ENCODE measurements around the gene CYP4V2.
"Not testable (repeated sequence)": the region's sequence is repeated elsewhere in the genome, so short reads cannot be mapped to it uniquely, and the experiment has no call there.

Gene CYP4V2

DNA sequence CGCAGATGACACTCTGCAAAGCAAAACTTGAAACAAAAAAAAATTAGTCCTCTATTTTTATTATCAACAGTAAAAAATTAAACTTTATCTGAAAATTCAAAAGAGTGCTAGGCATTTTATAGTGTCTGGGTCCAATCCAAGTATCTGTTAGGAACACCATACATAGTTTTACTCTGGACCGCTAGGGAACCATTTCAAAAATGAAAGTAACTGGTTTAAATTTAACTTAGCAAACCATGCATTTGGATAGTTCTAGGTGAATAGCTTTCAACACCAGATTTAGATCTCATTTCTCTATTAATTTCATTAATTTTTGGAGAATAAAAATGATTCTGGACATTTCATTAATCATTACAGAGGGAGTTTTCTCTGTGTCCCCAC lies 37.1 kb downstream of the CYP4V2 start:
- DNase-seq (ENCODE audit: low read depth in 2 of 2) = no peak

DNA sequence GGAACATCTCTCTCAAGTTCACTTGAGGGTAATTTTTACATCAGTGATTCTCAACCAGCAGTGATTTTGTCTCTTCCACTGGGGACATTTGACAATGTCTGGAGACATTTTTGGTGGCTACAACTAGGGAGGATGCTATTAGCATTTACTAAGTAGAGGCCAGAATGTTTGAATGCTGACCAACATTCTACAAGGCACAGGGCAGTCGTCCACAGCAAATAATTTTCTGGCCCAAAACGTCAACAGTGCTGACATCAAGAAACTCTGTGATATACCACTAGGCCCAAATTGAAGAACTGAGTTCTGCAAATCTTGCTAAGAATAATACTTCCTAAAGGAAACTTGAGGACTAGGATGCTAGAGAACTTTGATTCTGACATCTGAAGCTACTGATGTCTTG lies 43.0 kb downstream of the CYP4V2 start:
- no peak for DNase-seq (ENCODE audit: low read depth in 2 of 2)

DNA sequence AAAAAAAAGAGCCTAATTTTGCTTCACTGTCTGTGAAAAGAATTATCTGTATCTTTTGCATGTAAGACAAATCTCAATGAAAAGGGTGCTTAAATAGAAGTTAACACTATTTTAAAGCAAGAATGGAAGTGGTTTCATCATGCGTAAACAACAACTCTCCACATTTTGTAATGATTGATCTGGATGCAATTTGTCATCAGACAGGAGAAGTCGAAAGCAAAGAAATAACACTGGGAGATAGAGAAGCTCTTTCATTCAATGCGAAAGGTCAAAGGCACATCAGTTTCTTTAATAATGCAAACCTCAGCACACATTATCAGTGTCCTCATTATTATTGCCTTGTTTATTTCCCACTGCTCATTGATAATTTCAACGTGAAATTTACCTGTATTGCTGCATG lies 44.8 kb downstream of the CYP4V2 start:
- DNase-seq (ENCODE audit: low read depth in 2 of 2) = no peak

DNA sequence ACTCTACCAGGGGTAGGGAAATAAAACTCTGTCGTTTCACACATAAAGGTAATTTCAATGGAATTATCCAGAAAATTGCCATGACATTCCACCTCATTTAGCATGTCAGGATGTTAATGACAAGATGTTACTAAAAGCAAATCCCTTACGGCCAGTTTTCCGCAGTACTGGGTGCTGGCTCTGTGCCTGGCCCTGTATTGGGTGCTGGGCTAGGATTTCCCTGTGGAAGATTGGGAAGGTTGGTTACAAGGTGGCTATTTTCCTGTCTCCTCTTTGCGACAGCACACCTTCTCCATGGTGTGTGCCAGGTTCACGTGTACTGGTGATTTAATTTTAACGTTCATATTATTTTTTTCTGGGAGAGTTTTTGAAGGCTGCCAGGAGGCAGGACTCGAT lies 49.1 kb downstream of the CYP4V2 start:
- DNase-seq (ENCODE audit: low read depth in 2 of 2) = no peak

DNA sequence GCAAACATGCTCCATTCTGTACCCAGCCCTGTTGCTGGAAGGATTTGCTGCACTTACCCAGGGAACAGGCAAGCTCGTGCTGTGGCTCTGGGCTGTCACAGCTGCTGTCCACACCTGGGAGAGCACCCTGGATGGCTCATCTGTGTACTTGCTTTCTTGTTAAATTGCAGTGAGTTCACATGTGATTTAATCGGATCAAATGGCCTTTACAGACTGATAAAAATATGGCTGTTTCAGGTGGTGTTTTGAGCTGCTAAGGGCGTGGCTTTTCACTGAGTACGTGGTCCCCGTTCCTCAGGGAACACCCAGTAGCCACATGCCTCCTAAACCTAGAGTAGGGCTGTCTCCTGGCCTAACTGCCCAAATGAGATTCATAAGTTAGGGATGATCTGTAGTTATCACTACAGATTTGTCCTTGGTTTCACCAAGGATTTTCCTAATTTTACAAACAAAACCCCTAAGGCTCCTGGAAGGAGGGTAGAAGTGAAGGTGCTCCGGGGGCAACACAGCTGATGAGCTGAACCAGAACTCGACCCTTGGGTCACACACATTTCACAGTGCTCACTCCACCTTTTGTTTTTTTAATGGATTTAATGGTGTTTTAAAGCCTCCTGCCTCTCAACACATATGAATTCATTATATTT lies 49.6 kb downstream of the CYP4V2 start:
- no peak for DNase-seq (ENCODE audit: low read depth in 2 of 2)

DNA sequence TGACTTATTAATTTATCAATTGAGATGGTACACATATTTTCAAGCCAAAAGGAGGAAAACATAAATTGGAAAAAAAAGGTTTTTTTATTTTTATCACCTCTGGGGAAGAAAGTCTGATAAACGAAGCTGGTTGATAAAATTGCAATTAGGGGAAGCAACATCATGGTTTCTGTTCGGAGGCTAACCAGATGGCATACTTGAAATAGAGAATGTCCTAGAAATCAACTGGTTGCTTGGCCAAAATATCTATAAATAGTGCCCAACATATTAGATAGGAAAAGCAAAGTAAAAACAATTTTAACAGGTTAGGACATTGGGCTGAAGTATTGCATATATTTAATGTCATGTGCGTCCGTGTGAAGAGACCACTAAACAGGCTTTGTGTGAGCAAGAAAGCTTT lies 50.2 kb downstream of the CYP4V2 start:
- DNase-seq (ENCODE audit: low read depth in 2 of 2) = no peak

DNA sequence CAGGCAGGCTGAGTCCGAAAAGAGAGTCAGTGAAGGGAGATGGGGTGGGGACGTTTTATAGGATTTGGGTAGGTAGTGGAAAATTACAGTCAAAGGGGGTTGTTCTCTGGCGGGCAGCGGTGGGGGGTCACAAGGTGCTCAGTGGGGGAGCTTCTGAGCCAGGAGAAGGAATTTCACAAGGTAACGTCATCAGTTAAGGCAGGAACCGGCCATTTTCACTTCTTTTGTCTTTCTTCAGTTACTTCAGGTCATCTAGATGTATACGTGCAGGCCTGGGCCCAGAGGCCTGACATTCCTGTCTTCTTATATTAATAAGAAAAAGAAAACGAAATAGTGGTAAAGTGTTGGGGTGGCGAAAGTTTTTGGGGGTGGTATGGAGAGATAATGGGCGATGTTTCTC lies 50.7 kb downstream of the CYP4V2 start:
- DNase-seq (ENCODE audit: low read depth in 2 of 2) = not testable (repeated sequence)

DNA sequence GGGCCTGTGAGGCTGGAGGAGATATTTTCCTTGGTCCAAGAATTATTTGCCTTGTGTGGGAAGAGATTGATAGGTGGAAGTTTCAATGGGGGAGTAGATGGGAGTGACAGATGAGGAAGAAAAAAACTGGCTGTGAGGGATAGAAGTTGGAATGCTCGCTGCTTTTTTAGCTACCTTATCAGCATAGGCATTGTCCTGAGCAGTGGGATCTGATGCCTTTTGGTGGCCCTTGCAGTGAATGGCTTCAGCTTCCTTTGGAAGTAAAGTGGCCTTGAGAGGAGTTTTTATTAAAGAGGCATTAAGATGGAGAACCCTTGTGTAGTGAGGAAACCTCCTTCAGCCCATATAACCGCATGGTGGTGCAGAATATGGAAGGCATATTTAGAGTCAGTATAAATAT lies 52.0 kb downstream of the CYP4V2 start:
- DNase-seq (ENCODE audit: low read depth in 2 of 2) = no peak

DNA sequence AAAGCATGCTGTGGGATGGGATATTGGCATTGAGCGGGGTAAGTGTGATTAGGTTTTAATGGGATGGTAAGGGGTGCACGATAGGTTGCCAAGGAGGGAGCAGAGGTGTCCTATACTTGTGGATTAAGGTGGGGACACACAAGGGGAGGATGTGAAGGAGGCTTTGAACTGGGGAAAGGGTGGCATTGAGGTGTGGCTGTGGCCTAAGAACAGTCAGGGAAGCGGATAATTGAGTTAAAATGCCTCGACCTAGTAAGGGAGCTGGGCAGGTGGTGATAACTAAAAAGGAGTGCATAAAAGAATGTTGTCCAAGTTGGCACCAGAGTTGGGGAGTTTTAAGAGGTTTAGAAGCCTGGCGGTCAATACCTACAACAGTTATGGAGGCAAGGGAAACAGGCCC lies 53.5 kb downstream of the CYP4V2 start:
- no peak for DNase-seq (ENCODE audit: low read depth in 2 of 2)

DNA sequence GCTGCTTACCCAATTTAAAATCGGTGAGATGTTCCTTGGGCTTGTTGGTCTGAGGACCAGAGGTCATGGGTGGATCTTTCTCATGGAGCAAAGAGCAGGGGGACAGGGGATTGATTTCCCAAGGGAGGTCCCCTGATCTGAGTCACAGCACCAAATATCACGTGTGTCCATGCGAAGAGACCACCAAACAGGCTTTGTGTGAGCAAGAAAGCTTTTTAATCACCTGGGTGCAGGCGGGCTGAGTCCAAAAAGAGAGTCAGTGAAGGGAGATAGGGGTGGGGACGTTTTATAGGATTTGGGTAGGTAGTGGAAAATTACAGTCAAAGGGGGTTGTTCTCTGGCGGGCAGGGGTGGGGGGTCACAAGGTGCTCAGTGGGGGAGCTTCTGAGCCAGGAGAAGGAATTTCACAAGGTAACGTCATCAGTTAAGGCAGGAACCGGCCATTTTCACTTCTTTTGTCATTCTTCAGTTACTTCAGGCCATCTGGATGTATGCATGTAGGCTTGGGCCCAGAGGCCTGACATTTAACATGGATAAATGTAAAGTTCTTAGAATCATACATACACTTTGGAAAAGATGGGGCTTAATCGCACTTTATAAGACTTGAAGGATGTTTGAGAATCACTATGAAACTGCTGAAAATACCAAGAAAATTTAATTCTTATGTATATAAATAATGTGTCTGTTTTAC lies 55.8 kb downstream of the CYP4V2 start:
- DNase-seq (ENCODE audit: low read depth in 2 of 2) = not testable (repeated sequence)

DNA sequence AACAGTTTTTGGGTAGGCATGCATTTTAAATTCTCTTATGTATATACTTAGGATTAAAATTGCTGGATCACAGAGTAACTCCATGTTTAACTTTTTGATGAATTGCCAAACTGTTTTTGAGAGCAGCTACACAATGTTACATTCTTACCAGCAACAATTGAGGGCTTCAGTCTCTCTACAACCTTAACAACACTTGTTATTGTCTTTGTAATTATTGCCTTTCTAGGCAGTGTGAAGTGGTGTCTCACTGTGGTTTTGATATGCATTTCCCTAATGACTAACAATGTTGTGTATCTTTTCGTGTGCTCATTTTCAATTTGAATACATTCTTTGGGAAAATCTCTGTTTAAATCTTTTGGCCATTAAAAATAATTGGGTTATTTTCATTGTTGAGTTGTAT lies 57.3 kb downstream of the CYP4V2 start:
- DNase-seq (ENCODE audit: low read depth in 2 of 2) = no peak

DNA sequence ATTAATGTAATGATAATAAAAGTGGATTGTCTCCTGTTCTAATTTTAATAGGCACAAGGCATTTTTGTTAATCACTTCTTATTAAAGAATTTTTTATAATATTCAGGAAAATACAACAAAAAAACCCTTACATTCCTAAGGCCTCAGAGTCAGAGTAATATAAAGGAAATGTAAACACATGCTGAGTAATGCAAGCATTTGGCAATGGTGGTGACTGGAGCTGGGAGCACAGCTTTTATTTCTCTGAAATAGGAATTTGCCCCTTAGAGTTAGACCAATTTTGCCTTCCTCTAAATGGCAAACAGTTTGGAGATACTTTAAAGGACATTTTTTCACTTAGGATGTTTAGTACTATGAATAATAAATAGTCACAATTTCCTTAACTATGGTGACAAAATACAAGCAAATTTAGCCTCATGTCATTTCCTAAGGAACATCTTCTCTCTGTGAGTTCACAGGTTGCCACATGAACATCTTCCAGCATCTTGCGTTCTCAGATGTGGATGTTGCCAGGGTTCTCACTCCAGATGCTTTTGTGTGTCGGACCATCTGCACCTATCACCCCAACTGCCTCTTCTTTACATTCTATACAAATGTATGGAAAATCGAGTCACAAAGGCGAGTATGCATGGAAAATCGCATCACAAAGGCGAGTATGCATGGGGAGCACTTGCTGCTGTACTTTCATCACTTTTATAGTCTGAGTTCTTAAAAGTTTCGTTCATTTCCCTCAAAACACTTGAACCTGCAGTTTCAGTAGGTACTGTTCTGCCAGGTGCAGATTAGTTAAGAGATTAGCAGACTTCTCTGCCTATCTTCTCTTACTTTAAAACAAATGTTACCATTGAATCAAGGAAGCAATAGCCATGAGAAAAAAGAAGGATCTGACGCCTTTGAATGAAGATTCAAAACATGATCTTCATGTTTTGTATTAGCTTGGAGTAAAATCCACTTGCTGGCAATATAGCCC lies 58.7 kb downstream of the CYP4V2 start:
- no peak for DNase-seq (ENCODE audit: low read depth in 2 of 2)

DNA sequence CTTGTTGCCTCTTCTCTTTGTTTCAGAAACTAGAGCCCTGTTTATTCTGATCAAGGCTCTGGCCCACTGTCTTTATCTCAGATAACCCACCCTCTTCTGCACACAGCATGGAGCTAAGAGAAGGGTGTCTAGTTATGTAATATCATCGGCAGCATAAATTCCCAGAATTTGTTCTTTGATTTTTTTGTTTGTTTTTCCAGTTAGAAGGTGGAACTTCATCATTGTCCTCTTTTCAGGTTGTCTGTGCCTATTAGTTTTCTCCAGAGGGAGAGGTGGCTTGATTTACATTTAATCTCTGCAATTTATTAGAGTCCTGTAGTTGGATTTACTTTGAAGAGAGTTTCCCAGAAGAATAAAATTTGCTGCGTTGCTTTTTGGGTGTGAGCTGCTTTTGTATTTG lies 59.4 kb downstream of the CYP4V2 start:
- DNase-seq (ENCODE audit: low read depth in 2 of 2) = no peak

DNA sequence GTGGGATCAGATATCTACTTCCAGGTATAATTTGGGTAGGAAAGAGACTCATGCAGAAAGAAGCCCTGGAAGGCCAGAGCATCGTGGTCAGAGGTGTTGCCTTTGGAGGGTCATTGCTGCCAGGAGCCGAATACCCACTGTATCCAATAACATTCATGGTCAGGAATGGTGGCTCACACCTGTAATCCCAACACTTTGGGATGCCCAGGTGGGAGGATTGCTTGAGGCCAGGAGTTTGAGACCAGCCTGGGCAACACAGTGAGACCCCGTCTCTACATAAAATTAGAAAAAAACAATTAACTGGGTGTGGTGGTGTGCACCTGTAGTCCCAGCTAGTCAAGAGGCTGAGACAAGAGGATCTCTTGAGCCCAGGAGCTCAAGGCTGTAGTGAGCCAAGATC lies 63.8 kb downstream of the CYP4V2 start:
- DNase-seq (ENCODE audit: low read depth in 2 of 2) = no peak

DNA sequence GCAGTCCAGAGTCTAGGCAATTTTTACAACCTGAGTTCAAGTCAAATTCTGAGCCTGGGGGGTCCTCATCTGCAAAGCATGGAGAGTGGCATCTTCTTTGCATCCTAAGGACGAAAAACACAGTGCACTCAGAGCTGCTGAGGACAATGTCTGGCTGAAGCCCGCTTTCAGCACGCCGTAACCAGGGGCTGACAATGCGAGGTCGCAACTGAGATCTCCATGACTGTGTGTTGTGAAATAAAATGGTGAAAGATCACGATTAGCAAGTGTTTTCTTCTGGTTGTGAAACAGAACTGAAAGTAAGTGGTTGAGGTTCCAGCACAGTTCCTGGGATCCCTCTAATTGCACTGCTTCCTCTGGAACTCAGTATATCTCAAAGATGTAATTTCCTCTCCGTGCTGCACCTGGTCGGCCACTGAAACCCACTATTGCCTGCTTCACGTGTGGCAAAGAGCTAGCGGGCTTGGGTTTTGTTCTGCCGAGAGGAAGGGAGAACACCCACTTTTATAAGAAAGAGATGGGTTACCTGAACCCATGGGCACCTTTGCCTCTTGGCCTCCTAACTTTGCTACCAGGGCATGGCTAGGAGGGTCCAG lies 66.9 kb downstream of the CYP4V2 start:
- DNase-seq (ENCODE audit: low read depth in 2 of 2) = no peak

DNA sequence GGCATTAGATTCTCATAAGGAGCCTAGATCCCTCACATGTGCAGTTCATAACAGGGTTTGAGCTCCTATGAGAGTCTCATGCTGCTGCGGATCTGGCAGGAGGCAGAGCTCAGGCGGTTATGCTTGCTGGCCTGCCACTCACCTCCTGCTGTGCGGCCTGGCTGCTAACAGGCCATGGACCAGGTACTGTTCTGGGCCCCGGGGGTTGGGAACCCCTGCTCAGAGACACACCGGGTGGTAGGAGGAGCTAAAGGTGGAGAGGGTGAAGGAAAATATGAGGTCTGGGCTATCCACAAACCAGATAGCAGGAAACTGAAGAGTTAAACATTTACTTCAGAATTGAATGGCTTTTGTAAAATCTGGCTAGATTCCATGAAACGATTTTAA lies 68.7 kb downstream of the CYP4V2 start:
- DNase-seq (ENCODE audit: low read depth in 2 of 2) = no peak

Measured in stimulated activated CD8-positive, alpha-beta memory T cell treated with anti-CD3 and anti-CD28 coated beads, Interleukin-15, amount 100 ng/mL, for 48 hours (primary cell).